MM.1S (cell line): ENCODE measurements around the gene ELAC2.

Source experiments
- DNase-seq: peaks from one replicate; pipeline ENCODE4 v3.0.0-alpha.2; 2015
- H2AFZ ChIP-seq: fragments of 300-600 bp; sonication (generic); 2 replicates; pipeline ENCODE4 v1.6.0; 2016; ENCODE audit warnings: antibody characterized with exemption, low read length
- H3F3A ChIP-seq: fragments of 300-600 bp; sonication (generic); 2 replicates; pipeline ENCODE4 v1.6.1; 2016; ENCODE audit warnings: mild to moderate bottlenecking, antibody characterized with exemption, low read length, moderate library complexity, mixed read lengths; ENCODE audit not compliant: insufficient read depth
- H3K27ac ChIP-seq: fragments of 300-600 bp; sonication (generic); 2 replicates; pipeline ENCODE4 v1.5.1; 2016; ENCODE audit warnings: mild to moderate bottlenecking, low read length
- H3K27me3 ChIP-seq: fragments of 300-600 bp; sonication (generic); replicated peaks from 2 replicates; pipeline ENCODE4 v1.6.0; 2016; ENCODE audit warnings: low read length; ENCODE audit not compliant: insufficient read depth
- H3K36me3 ChIP-seq: fragments of 300-600 bp; sonication (generic); replicated peaks from 2 replicates; pipeline ENCODE4 v1.6.1; 2016; ENCODE audit warnings: mild to moderate bottlenecking, low read length, mixed read lengths; ENCODE audit not compliant: insufficient read depth
- H3K4me1 ChIP-seq: fragments of 300-600 bp; sonication (generic); 2 replicates; pipeline ENCODE4 v1.6.1; 2016; ENCODE audit warnings: low read length, mixed read lengths
- H3K4me2 ChIP-seq: fragments of 300-600 bp; sonication (generic); 2 replicates; pipeline ENCODE4 v1.6.0; 2016; ENCODE audit warnings: low read depth, low read length
- H3K4me3 ChIP-seq: fragments of 300-600 bp; sonication (generic); 2 replicates; pipeline ENCODE4 v1.5.1; 2016; ENCODE audit warnings: low read length, mixed read lengths
- H3K79me2 ChIP-seq: fragments of 300-600 bp; sonication (generic); 2 replicates; pipeline ENCODE4 v1.6.1; 2016; ENCODE audit warnings: mixed run types, low read length, mixed read lengths
- H3K9ac ChIP-seq: fragments of 300-600 bp; sonication (generic); 2 replicates; pipeline ENCODE4 v1.6.1; 2016; ENCODE audit warnings: low read length, mixed read lengths
- H3K9me2 ChIP-seq: fragments of 300-600 bp; sonication (generic); replicated peaks from 2 replicates; pipeline ENCODE4 v1.6.1; 2016; ENCODE audit warnings: mild to moderate bottlenecking, low read length, mixed read lengths; ENCODE audit not compliant: insufficient read depth
- H3K9me3 ChIP-seq: fragments of 300-600 bp; sonication (generic); replicated peaks from 2 replicates; pipeline ENCODE4 v1.6.1; 2016; ENCODE audit warnings: mild to moderate bottlenecking, low read length, mixed read lengths; ENCODE audit not compliant: insufficient read depth
- H4K20me1 ChIP-seq: fragments of 300-600 bp; sonication (generic); 2 replicates; pipeline ENCODE4 v1.6.1; 2016; ENCODE audit warnings: mild to moderate bottlenecking, low read length, moderate library complexity, mixed read lengths; ENCODE audit not compliant: insufficient read depth
- EZH2 ChIP-seq: fragments of 300-600 bp; sonication (generic); optimal IDR thresholded peaks from 2 replicates; pipeline ENCODE3; 2017; ENCODE audit warnings: low read depth, mild to moderate bottlenecking, antibody characterized with exemption, low read length, mixed read lengths
- EZH2phosphoT487 ChIP-seq: fragments of 300-600 bp; sonication (generic); IDR thresholded peaks from 2 replicates; pipeline ENCODE4 v1.6.1; 2018; ENCODE audit warnings: antibody characterized with exemption, low read length
- TF ChIP-seq, protein P1 (sequence below): fragments of 300-600 bp; sonication (generic); IDR thresholded peaks from 2 replicates; pipeline ENCODE4 v1.5.1; 2016; ENCODE audit warnings: antibody characterized with exemption, low read length, mixed read lengths

Gene ELAC2

DNA sequence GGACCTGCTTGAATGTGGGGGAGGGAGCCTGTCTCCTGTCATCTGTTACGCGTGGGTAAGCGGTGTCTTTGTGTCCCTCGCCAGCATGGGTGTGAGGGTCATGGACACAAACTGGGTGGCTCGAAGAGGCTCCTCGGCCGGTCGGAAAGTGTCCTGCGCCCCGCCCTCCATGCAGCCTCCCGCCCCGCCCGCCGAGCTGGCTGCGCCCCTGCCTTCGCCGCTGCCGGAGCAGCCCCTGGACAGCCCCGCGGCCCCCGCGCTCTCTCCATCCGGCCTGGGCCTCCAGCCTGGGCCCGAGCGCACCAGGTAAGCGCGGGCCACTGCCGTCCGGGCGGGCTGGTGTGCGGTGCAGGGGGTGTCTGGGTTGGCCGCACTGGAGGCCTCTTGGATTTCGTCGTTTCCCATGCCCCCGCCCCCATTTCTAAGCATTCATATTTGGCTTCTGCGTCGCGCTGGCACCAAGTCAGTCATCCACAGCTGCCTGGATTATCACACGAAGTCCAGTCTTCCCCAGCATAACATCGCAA lies 43.8 kb downstream of the ELAC2 start:
- no peak overlapping the region for H2AFZ ChIP-seq
- no peaks in the 10 kb centered on the region for H4K20me1 ChIP-seq
- TF ChIP-seq, protein P1, sequence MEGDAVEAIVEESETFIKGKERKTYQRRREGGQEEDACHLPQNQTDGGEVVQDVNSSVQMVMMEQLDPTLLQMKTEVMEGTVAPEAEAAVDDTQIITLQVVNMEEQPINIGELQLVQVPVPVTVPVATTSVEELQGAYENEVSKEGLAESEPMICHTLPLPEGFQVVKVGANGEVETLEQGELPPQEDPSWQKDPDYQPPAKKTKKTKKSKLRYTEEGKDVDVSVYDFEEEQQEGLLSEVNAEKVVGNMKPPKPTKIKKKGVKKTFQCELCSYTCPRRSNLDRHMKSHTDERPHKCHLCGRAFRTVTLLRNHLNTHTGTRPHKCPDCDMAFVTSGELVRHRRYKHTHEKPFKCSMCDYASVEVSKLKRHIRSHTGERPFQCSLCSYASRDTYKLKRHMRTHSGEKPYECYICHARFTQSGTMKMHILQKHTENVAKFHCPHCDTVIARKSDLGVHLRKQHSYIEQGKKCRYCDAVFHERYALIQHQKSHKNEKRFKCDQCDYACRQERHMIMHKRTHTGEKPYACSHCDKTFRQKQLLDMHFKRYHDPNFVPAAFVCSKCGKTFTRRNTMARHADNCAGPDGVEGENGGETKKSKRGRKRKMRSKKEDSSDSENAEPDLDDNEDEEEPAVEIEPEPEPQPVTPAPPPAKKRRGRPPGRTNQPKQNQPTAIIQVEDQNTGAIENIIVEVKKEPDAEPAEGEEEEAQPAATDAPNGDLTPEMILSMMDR: no peak
- TF ChIP-seq EZH2phosphoT487 (no peak), EZH2 (no peak)
- no peaks in the 10 kb centered on the region for H3K9me2 ChIP-seq
- no peaks in the 10 kb centered on the region for H3K4me1 ChIP-seq
- H3K36me3 ChIP-seq: no peaks in the 10 kb centered on the region
- H3K27ac ChIP-seq: no peak overlapping the region
- H3F3A ChIP-seq: no peaks in the 10 kb centered on the region
- no peaks in the 10 kb centered on the region for H3K9me3 ChIP-seq
- no peak overlapping the region for H3K4me2 ChIP-seq
- H3K79me2 ChIP-seq: no peaks in the 10 kb centered on the region
- H3K4me3 ChIP-seq: no peak overlapping the region
- no peak overlapping the region for H3K9ac ChIP-seq
- DNase-seq: no peak
- no peaks in the 10 kb centered on the region for H3K27me3 ChIP-seq

DNA sequence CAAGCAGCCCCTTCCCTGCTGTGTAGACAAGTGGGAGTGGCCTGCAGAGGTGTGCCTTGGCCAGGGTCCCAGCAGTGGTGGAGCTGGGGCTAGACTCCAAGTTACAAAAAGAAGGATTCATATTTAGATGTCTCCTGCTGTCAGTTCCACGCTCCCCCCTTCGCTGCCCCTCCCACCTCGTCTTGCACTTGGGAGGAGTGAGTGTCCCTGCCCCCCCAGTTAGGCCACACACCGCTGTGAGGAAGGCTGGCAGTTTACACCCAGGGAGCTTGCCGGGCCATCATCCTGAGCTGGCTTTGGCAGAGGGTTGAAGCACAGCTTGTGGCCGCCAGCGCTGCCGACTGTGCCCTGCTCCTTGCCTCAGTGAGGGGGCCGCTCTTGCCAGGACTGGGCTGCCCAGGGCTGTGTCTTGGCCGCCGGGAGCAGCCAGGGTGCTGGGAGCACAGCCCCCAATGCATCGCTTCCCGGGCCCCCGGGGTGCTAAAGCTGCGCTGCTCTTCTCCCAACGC lies 44.3 kb downstream of the ELAC2 start:
- Histone ChIP-seq H3K4me1 (no peaks in the 10 kb centered on the region), H3K9ac (no peak overlapping the region), H3F3A (no peaks in the 10 kb centered on the region), H3K9me2 (no peaks in the 10 kb centered on the region), H3K9me3 (no peaks in the 10 kb centered on the region), H3K4me3 (no peak overlapping the region), H3K27ac (no peak overlapping the region), H2AFZ (no peak overlapping the region), H3K79me2 (no peaks in the 10 kb centered on the region), H3K36me3 (no peaks in the 10 kb centered on the region), H3K4me2 (no peak overlapping the region), H3K27me3 (no peaks in the 10 kb centered on the region), H4K20me1 (no peaks in the 10 kb centered on the region)
- TF ChIP-seq, protein P1: no peak
- TF ChIP-seq EZH2: no peak
- TF ChIP-seq EZH2phosphoT487: no peak
- DNase-seq: no peak

DNA sequence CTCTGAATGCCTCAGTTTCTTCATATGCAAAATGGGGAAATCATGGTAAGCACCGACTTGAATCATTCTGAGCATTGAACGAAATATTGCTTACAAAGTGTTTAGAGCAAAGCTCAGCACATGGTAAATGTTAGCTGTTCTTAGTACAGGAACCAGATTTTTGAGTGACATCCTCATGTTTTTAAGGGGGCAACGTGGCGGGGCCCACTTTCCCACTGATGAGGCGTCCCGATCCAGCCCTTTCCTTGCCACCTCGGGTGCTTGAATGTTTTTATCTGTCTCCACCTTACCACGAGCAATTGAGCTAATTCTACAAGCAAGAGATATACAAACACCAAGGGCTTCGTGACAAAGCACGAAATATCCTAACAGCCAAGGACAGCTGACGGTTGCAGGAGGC lies 49.9 kb downstream of the ELAC2 start:
- H3K27ac ChIP-seq: no peak overlapping the region
- H3K9me3 ChIP-seq: no peaks in the 10 kb centered on the region
- H3K4me2 ChIP-seq: no peak overlapping the region
- no peak overlapping the region for H3K4me3 ChIP-seq
- TF ChIP-seq EZH2phosphoT487 (no peak), EZH2 (no peak)
- TF ChIP-seq, protein P1: no peak
- no peaks in the 10 kb centered on the region for H3K9me2 ChIP-seq
- no peaks in the 10 kb centered on the region for H4K20me1 ChIP-seq
- no peak overlapping the region for H3K9ac ChIP-seq
- no peaks in the 10 kb centered on the region for H3F3A ChIP-seq
- H2AFZ ChIP-seq: no peak overlapping the region
- no peaks in the 10 kb centered on the region for H3K27me3 ChIP-seq
- no peak for DNase-seq
- H3K79me2 ChIP-seq: no peaks in the 10 kb centered on the region
- no peaks in the 10 kb centered on the region for H3K36me3 ChIP-seq
- H3K4me1 ChIP-seq: no peaks in the 10 kb centered on the region
